Astrocyte of the spinal cord (primary cell): ENCODE data around the gene LMCD1.

Experiments
- DNase-seq: peaks from one replicate; pipeline ENCODE4 v3.0.0; 2011; ENCODE audit warnings: low read depth, low spot score
- H3K4me3 ChIP-seq: 2 replicates; pipeline ENCODE4 v1.5.1; 2011; ENCODE audit warnings: low read depth, mild to moderate bottlenecking, low read length, moderate library complexity
- in situ Hi-C: cut with HindIII; loops from 2 replicates; pipeline ENCODE4 v1.10.0; 2017; ENCODE audit warnings: low sequenced_read_pairs
- TF ChIP-seq, protein P1 (sequence below): IDR thresholded peaks from 2 replicates; pipeline ENCODE4 v1.5.1; 2012; ENCODE audit warnings: low read depth, mild to moderate bottlenecking, low read length, inconsistent platforms

Gene LMCD1

DNA sequence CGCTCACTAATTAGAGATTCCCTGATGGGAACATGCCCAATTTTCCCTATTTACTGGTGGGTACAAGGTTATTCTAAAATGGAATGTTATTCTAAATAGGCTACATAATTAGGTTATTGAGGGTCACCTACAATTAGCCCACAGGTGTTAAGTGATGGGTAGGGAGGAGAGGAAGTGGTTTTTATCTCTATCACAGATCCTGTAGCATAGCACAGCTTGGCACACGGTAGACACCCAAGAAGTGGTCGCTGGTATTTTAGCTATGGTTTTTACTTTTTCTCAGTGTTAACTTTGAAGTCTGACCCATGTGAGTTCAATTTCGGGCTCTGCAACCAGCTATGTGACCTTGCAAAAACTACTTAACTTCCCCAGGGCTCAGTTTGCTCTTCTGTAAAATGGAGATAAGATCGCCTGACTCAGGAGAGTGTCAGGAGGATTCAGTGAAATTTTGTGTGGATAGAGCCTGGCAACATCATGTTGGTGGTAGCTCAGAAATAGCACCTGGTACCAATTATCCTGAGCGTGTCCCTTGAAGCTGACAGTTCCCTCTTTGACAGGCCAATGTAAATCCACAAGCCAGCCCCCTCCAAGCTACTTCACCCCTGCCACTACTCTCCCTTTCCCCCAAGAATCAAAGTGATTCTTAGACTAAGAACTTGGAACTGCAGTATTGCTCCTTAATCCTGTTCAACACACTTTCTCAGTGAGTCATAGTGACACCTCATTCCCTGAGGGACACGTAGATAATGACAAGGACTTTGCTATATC is 8.7 kb upstream of the LMCD1 start:
- no peak for DNase-seq
- in situ Hi-C loops, result no loop called here
- TF ChIP-seq, protein P1, sequence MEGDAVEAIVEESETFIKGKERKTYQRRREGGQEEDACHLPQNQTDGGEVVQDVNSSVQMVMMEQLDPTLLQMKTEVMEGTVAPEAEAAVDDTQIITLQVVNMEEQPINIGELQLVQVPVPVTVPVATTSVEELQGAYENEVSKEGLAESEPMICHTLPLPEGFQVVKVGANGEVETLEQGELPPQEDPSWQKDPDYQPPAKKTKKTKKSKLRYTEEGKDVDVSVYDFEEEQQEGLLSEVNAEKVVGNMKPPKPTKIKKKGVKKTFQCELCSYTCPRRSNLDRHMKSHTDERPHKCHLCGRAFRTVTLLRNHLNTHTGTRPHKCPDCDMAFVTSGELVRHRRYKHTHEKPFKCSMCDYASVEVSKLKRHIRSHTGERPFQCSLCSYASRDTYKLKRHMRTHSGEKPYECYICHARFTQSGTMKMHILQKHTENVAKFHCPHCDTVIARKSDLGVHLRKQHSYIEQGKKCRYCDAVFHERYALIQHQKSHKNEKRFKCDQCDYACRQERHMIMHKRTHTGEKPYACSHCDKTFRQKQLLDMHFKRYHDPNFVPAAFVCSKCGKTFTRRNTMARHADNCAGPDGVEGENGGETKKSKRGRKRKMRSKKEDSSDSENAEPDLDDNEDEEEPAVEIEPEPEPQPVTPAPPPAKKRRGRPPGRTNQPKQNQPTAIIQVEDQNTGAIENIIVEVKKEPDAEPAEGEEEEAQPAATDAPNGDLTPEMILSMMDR, result no peak
- H3K4me3 ChIP-seq, result no peak overlapping the region

DNA sequence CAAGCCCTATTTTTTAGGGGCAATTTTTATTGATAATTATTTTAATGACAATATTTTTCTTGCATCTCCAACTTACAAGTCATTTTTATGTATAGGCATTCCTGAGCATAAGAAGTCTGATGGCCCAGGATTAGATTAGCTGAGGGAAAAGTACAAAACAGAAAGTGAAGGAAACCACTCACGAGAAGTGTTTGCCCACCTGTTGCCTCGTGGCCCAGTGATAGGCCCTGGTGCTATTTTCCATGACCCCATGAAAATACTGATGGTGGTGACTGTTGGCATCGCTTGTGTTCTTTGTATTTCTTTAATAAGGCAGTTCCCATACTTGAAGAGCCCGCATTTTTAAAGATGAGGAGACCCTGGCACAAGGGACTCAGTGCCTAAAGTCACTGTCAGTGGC is 7.9 kb upstream of the LMCD1 start:
- TF ChIP-seq, protein P1, result no peak
- no peak for DNase-seq
- in situ Hi-C loops, result no loop called here
- no peak overlapping the region for H3K4me3 ChIP-seq

DNA sequence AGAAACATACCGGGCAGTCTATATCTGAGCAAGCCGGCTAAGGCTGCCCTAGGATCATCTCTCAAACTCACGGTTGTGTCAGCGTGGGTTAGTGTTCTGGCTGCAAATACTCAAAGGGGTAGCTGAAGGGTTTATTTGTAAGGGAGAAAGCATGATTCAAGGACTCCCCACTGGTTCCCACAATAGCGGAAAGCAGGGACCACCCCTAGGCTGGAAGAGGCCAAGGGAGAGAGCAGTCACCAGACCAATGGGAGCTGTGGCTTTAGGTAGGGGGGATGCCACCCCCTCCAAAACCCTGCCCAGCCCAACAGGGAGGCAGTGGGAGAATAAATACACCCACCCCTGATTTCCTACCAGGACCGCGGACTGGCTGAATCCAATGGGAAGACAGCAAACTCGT is 7.3 kb upstream of the LMCD1 start:
- no peak overlapping the region for H3K4me3 ChIP-seq
- in situ Hi-C loops, result no loop called here
- DNase-seq, result no peak
- TF ChIP-seq, protein P1, result no peak

DNA sequence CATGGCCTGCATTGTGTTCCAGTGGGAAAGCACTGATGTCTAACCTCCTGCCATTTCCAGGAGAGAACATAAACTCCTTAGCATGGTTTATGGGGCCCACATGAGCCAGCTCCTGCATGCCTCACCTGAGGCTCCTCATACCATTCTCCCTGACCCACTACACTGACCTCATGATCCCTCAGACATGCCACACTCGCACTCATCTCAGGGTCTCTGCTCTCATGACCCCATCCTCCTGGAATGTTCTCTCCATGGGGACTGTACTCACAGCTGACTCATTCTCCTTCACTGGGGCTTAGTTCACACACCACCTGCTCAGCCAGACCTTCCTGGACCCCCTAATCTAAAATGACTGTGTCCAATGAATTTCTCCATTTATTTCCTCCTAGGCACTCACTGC is 4.0 kb upstream of the LMCD1 start:
- in situ Hi-C loops, result no loop called here
- TF ChIP-seq, protein P1, result no peak
- no peak overlapping the region for H3K4me3 ChIP-seq
- DNase-seq, result no peak

DNA sequence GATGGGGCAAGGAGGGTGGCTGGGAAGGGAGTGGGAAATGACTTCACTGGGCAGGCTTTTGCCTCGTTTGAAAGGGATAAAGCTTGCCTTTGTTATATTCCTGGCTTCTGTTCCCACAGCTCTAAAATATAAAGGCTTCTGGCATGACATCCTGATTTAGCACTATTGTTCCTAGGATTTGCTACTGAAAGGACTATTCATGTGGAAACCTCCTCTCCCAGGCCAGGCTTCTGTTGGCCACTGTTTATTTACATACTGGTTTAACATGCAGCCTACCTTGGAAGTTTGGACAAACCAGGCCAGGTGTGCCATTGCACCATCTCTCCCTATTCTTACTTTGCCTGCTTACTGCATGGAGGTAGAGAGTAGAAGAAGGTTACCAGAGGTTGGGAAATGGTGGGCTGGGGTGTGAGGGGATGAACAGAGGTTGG is 2.4 kb upstream of the LMCD1 start:
- H3K4me3 ChIP-seq, result no peak overlapping the region
- peak; percentile 72 for DNase-seq
- TF ChIP-seq, protein P1, result no peak
- in situ Hi-C loops, result no loop called here

DNA sequence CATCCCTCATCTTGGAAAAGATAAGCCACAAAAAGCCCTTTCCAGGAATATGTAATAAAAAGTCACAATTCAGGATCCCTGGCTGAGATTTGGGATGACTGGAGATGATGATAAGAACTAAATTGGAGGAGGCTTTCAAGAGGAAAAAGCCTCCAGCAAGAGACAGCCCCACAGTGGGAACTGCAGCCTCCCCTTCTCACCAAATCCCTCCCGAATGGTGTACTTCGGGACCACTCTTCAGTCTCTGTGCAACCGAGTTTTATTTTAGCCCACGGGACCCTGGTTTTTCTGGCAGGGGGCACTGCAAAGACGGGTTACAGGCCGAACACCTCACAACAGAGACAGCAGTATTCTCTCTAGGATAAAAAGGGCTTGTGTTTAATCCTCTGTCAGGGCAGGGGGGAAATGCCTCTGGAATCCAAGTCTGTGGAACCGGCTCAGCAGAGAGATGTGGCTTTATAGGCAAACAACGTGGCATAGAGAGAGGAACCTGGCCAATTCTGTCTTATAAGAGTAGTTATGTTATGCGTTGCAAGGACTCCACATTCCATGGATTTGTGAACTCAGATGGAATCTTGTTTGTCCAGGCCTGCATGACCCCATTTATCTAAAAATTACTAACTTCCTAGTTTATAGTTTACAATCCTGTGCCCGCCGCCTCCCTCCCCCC is 1.2 kb upstream of the LMCD1 start:
- in situ Hi-C loops, result no loop called here
- DNase-seq, result peak; percentile 62
- TF ChIP-seq, protein P1, result no peak
- no peak overlapping the region for H3K4me3 ChIP-seq
